Measurements from ENCODE around the gene GRM7. TPM values are rescaled to one million over a fixed set of nuclear protein-coding genes. Genes with fewer than 3 reads are reported as not detected.

GRM7 gene
- total RNA-seq, 1 experiment from 2014 or later, result 0.28 TPM

GRCh38 chr3:7407107-7407506 lies 546.2 kb downstream of the GRM7 start:
- Histone ChIP-seq H2AFZ (ENCODE audit: low read length) (no peak overlapping the region), H4K20me1 (ENCODE audit: control insufficient read depth, insufficient read depth, insufficient read length) (no peaks in the 10 kb centered on the region), H2BK15ac (ENCODE audit: low read depth, low read length) (no peak overlapping the region), H3K4me1 (ENCODE audit: insufficient read depth, low read length) (no peaks in the 10 kb centered on the region), H2BK5ac (ENCODE audit: insufficient read length, low read length) (no peak overlapping the region), H3K23ac (ENCODE audit: insufficient read length, low read depth, low read length) (no peak overlapping the region), H3K56ac (ENCODE audit: insufficient read length, low read depth, low read length) (no peak overlapping the region), H3K27me3 (ENCODE audit: insufficient read depth, low read length) (no peaks in the 10 kb centered on the region), H3K9ac (ENCODE audit: extremely low read depth, insufficient read length, low read length) (no peak overlapping the region), H2BK20ac (ENCODE audit: low read depth, low read length, poor library complexity, severe bottlenecking) (no peak overlapping the region), H3K4ac (ENCODE audit: low read depth, low read length) (no peak overlapping the region), H3K18ac (ENCODE audit: insufficient read length, low read depth, low read length) (no peak overlapping the region), H3K4me2 (ENCODE audit: insufficient read depth, insufficient read length, low read length) (no peak overlapping the region), H3K9me3 (ENCODE audit: control insufficient read depth, low read depth, low read length) (no peaks in the 10 kb centered on the region), H4K5ac (ENCODE audit: insufficient read length, low read depth, low read length) (no peak overlapping the region), H2BK12ac (ENCODE audit: insufficient read length, low read depth, low read length) (no peak overlapping the region), H3K23me2 (ENCODE audit: insufficient read length, low read depth, low read length, poor library complexity, severe bottlenecking) (no peaks in the 10 kb centered on the region), H3K79me1 (ENCODE audit: insufficient read depth, low read depth, low read length, poor library complexity, severe bottlenecking) (no peaks in the 10 kb centered on the region), H3T11ph (ENCODE audit: low read length) (no peak overlapping the region), H4K91ac (ENCODE audit: insufficient read length, low read depth, low read length) (no peak overlapping the region), H3K27ac (ENCODE audit: insufficient read length, low read depth, low read length) (no peak overlapping the region), H3K14ac (ENCODE audit: insufficient read depth, low read length) (no peak overlapping the region), H3K79me2 (ENCODE audit: insufficient read depth, low read length) (no peaks in the 10 kb centered on the region), H2BK120ac (ENCODE audit: low read depth, low read length, poor library complexity, severe bottlenecking) (no peak overlapping the region), H2AK5ac (ENCODE audit: insufficient read length, low read length) (no peak overlapping the region), H4K8ac (replicated peaks; ENCODE audit: insufficient read length, low read depth, low read length) (no peak overlapping the region)
- Mint-ChIP-seq H3K4me1 (no peaks in the 10 kb centered on the region), H3K27ac (no peak overlapping the region), H3K9me3 (no peaks in the 10 kb centered on the region), H3K4me3 (no peak overlapping the region), H3K36me3 (ENCODE audit: insufficient read depth in 1 of 3, low read depth in 3 of 3) (no peaks in the 10 kb centered on the region), H3K27me3 (ENCODE audit: low read depth) (no peaks in the 10 kb centered on the region)
- WGBS (ENCODE audit: extremely low coverage, insufficient read length, low lambda C conversion rate), result no CpG with 5 or more reads among the region's 4 CpGs
- peak; percentile 53 for TF ChIP-seq CTCF (conservative IDR thresholded peaks at IDR 0.05)
- no peak for DNase-seq
